Measurements from ENCODE around the gene MCF2L.

The MCF2L gene

DNA sequence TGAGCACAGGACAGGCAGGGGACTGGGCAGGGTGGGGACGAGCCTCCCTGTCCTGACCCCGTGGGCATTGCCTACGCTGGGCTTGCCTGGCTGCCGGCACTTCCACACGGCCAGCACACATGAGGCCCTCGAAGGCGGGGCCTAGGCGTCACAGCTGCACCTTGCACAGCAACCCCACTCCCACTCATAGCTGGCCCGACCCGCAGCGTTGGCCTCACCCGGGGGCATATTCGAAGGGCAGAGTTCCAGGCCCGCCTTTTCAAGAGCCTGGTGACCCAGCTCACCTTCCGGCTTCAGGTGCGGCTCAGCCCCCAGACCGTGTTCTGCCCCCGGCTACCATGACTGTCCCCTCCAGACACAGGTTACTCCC is 172.6 kb downstream of the MCF2L start:
- no peak for DNase-seq

- DNase-seq: no peak
Observed at GRCh38 chr13:113142876-113143275, 173.9 kb downstream of the MCF2L start.

- no peak for DNase-seq
Observed at GRCh38 chr13:113143466-113144254, 174.6 kb downstream of the MCF2L start.

GRCh38 chr13:113144255-113144629 is 175.2 kb downstream of the MCF2L start:
- no peak for DNase-seq

DNA sequence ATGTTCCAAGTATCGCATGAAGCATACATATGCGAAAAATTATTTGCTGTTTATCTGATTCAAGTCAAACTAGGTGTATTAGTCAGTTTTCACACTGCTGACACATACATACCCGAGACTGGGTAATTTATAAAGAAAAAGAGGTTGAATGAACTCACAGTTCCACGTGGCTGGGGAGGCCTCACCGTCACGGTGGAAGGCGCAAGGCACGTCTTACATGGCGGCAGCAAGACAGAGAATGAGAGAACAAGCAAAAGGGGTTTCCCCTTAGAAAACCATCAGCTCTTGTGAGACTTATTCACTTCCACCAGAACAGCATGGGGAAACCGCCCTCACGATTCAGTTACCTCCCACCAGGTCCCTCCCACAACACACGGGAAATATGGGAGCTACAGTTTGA is 176.5 kb downstream of the MCF2L start:
- DNase-seq: no peak

DNA sequence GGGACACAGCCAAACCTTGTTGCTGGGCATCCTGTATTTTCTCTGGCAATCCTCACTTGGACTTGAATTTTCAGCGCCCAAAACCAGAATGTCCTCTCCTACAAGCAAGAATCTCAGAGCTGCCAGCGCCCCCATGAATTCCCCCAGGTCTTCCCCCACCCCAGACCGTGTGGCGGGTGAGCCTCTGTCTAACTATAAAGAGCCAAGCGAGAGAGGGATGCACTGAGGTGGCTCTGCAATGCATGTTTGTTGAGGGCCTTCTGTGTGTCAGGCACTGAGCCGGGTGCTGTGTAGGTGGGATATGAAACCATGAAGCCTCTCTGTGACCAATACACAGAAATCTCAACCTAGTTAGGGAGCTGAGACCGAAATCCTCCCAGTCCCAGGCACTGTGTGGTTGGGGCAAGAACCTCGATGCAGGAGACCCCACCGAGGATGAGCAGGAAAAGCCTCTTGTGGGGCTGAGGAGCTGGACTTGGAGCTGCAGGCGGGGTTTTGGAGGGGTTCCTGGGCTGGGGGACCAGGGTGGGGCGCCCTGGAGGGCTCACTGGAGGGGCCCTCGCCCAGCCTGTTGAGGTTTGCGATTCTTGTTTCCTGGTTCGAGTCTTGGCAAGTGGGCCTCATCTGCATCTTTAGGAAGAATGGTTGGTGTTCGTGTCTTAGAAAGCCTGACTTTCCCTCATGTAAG is 177.0 kb downstream of the MCF2L start:
- no peak for DNase-seq

DNA sequence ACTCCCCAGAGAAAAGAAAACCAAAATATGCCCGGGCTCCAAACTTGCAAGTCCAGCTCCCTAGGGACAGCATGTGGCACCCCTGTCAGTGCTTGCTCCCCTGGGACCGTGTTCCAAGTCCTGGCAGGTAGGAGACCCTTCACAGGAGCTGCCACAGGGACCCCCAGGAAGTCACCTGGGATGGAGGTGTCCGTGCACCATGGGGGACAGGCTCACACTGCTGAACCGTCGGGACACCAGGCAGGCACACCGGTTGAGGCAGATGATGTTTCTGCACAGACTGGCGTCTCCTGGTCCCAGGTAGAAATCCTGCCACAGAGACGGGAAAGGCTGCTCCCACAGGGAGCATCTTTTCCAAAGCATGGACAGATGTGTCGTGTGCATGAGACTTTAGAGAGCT is 177.7 kb downstream of the MCF2L start:
- DNase-seq: no peak

- no peak for DNase-seq
Observed at GRCh38 chr13:113147206-113147605, 178.2 kb downstream of the MCF2L start.

DNA sequence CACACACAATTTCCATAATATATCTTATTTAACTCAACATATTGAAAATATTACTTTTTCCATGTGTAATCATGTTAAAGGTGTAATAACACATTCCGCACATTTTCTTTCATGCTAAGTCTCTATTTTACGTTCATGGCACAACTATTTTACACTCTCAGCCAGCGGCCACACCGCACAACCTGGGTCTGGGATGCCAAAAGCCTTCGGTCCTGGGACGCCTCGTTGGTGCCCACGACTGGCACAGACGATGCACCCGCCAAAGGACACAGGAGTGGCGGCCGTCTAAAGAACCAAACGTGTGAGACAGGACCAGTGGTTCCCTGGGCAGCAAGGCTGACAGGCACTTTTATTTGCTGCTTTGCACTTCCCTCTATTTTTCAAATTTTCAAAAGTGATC is 179.4 kb downstream of the MCF2L start:
- no peak for DNase-seq

DNA sequence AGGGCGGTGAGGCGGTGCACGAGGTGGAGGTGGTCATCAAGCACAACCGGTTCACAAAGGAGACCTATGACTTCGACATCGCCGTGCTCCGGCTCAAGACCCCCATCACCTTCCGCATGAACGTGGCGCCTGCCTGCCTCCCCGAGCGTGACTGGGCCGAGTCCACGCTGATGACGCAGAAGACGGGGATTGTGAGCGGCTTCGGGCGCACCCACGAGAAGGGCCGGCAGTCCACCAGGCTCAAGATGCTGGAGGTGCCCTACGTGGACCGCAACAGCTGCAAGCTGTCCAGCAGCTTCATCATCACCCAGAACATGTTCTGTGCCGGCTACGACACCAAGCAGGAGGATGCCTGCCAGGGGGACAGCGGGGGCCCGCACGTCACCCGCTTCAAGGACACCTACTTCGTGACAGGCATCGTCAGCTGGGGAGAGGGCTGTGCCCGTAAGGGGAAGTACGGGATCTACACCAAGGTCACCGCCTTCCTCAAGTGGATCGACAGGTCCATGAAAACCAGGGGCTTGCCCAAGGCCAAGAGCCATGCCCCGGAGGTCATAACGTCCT is 180.0 kb downstream of the MCF2L start:
- DNase-seq: no peak

Data from T1000 (cell line).